Measurements from ENCODE around the gene KHSRP. TPM values are rescaled to one million over a fixed set of nuclear protein-coding genes. Genes with fewer than 3 reads are reported as not detected.

Gene KHSRP
- total RNA-seq, 4 donors from 2014 or later, result 100 to 206 (median 112) TPM

DNA sequence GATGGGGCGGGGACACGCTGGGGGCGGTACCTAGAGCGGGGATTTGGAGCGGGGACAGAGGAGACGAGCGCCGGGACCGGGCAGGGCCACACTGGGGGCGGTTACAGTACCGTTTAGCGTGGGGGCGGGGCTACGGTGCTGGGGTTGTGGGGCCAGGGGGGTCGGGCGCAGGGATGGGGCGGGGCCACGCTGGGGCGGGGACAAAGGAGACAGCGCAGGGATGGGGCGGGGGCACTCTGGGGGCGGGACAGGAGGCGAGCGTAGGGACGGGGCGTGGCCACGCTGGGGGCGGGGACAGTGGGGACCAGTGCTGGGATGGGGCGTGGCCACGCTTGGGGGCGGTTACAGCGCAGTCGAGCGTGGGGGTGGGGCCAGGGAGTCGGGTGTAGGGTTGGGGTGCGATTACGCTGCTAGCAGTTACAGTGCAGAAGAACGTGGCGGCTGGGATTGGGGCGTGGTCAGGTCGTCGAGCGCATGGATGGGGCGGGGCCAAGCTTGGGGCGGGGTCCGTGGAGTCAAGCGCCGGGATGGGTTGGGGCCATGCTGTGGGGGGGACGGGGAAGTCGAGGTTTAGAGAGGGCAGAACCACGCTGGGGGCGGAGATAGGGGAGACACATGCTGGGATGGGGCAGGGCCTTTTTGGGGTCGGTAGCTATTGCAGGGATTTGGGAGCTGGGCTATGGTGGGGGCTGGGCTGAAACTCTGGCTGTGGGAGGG lies 51.4 kb downstream of the KHSRP start:
- H3K9me3 ChIP-seq, result no peaks in the 10 kb centered on the region
- peak overlapping the region; percentile 92 to 100 (median 98) for H3K27ac ChIP-seq
- H3K36me3 ChIP-seq, result peaks cover 0 to 8% (median 2%) of the 10 kb centered on the region in 4 donors
- no peaks in the 10 kb centered on the region for H3K27me3 ChIP-seq
- 0 to 1% methylated on average over 3 to 35 of the region's 53 CpGs for WGBS, 2 donors (ENCODE audit: low coverage in 1 of 2)
- peaks cover 5 to 15% (median 9%) of the 10 kb centered on the region in 4 donors for H3K4me1 ChIP-seq
- TF ChIP-seq CTCF (IDR thresholded peaks at IDR 0.05) (no peak), POLR2AphosphoS5 (IDR thresholded peaks at IDR 0.05) (no peak), EP300 (IDR thresholded peaks at IDR 0.05; ENCODE audit: low read depth) (no peak), POLR2A (IDR thresholded peaks at IDR 0.05) (no peak)
- in situ Hi-C loops (cut with MboI; ENCODE audit: low pct_ligation_motif_present in 1 of 4, low pct_unique_long_range_greater_than_20kb in 1 of 4, low sequenced_read_pairs in 3 of 4) (no loop called here), intact Hi-C loops (cut with DNase I; ENCODE audit: low total_unique reads) (no loop called here)
- H3K4me3 ChIP-seq, result peak overlapping the region; percentile 63 to 93 (median 74)
- DNase-seq, result peak; percentile 100

- H3K4me3 ChIP-seq, result peak within 1 kb of the TSS; percentile 63 to 93 (median 74)
- intact Hi-C loops (cut with DNase I; ENCODE audit: low total_unique reads), result no loop called here
- peak; percentile 99 for DNase-seq
- in situ Hi-C loops (cut with MboI; ENCODE audit: low pct_ligation_motif_present in 1 of 4, low pct_unique_long_range_greater_than_20kb in 1 of 4, low sequenced_read_pairs in 3 of 4), result no loop called here
- peaks cover 5 to 15% (median 9%) of the 10 kb centered on the region in 4 donors for H3K4me1 ChIP-seq
- no peak for TF ChIP-seq EP300 (IDR thresholded peaks at IDR 0.05; ENCODE audit: low read depth)
- TF ChIP-seq CTCF (IDR thresholded peaks at IDR 0.05), result peak in 1 of 5 experiments; percentile 13
- TF ChIP-seq POLR2AphosphoS5 (IDR thresholded peaks at IDR 0.05), result peak; percentile 49 to 80 (median 71)
- peak; percentile 82 for TF ChIP-seq POLR2A (IDR thresholded peaks at IDR 0.05)
- no peaks in the 10 kb centered on the region for H3K9me3 ChIP-seq
- H3K27ac ChIP-seq, result peak within 1 kb of the TSS; percentile 92 to 100 (median 98)
- H3K36me3 ChIP-seq, result peaks cover 0 to 12% (median 4%) of the 10 kb centered on the region in 4 donors
- WGBS, 2 donors (ENCODE audit: low coverage in 1 of 2), result 0% methylated on average over 4 to 20 of the region's 47 CpGs
- no peaks in the 10 kb centered on the region for H3K27me3 ChIP-seq
Observed at GRCh38 chr19:6372594-6373095, 52.0 kb downstream of the KHSRP start, which contains the start of gene ALKBH7. TSS of gene ALKBH7 (plus strand) at chr19:6372794. CDS start at chr19:6372821, 27 bp downstream.

DNA sequence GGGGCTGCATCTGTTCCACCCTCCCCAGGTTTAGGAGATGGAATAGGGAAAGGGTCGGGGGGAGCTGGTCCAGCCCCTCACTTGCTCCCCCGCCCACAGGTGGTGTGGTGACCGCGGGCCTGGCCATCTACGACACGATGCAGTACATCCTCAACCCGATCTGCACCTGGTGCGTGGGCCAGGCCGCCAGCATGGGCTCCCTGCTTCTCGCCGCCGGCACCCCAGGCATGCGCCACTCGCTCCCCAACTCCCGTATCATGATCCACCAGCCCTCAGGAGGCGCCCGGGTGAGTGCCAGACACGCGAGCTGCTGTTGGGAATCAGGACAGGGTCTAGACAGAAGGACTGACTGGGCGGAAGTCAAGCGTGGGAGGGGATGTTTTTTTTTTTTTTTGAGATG lies 60.3 kb downstream of the KHSRP start:
- Histone ChIP-seq H3K4me3 (no peak overlapping the region), H3K27ac (no peak overlapping the region), H3K36me3 (peaks cover 0 to 37% (median 19%) of the 10 kb centered on the region in 4 donors), H3K27me3 (no peaks in the 10 kb centered on the region), H3K9me3 (no peaks in the 10 kb centered on the region), H3K4me1 (peaks cover 5 to 16% (median 11%) of the 10 kb centered on the region in 4 donors)
- intact Hi-C loops (cut with DNase I; ENCODE audit: low total_unique reads), result no loop called here
- in situ Hi-C loops (cut with MboI; ENCODE audit: low pct_ligation_motif_present in 1 of 4, low pct_unique_long_range_greater_than_20kb in 1 of 4, low sequenced_read_pairs in 3 of 4), result no loop called here
- DNase-seq, result no peak
- 93% methylated on average over 21 of the region's 21 CpGs; no CpG with 5 or more reads in 1 of the 2 donors for WGBS, 2 donors (ENCODE audit: low coverage in 1 of 2)
- TF ChIP-seq POLR2AphosphoS5 (IDR thresholded peaks at IDR 0.05) (no peak), POLR2A (IDR thresholded peaks at IDR 0.05) (no peak), EP300 (IDR thresholded peaks at IDR 0.05; ENCODE audit: low read depth) (no peak), CTCF (IDR thresholded peaks at IDR 0.05) (no peak)

Small RNA genes lying within 50 kb of the gene (small RNA-seq; reads per million reads assigned to genes)
- gene MIR6790 (0 reads per million in 4 donors), gene MIR6885 (0 reads per million in 4 donors)

Other genes with a start within 250 kb of the KHSRP start
- gene MLLT1, start 144.8 kb downstream of the KHSRP start, total RNA-seq, result 10 to 100 TPM; 12.3 to 34.6 (median 19.7) TPM
- gene ACER1, start 91.2 kb downstream of the KHSRP start, total RNA-seq, result 1 to 10 TPM in 1 of 4 donors, not detected in 3; 9.2 TPM
- 100 to 1,000 TPM in 2 of 4 donors, 10 to 100 TPM in 2; 37.2 to 138 (median 116) TPM for gene CLPP, start 63.3 kb downstream of the KHSRP start, total RNA-seq
- 100 to 1,000 TPM; 135 to 188 (median 158) TPM for gene ALKBH7, start 52.0 kb downstream of the KHSRP start, total RNA-seq
- gene PSPN, start 48.9 kb downstream of the KHSRP start, total RNA-seq, result 1 to 10 TPM; 1.4 to 3.7 (median 1.8) TPM
- gene GTF2F1, start 31.6 kb downstream of the KHSRP start, total RNA-seq, result 100 to 1,000 TPM in 1 of 4 donors, 10 to 100 TPM in 3; 42.2 to 166 (median 56.1) TPM
- under 1 TPM in 1 of 4 donors, not detected in 3; 0.32 TPM for gene SLC25A41, start 9.0 kb upstream of the KHSRP start, total RNA-seq
- gene SLC25A23, start 35.0 kb upstream of the KHSRP start, total RNA-seq, result 100 to 1,000 TPM in 3 of 4 donors, 10 to 100 TPM in 1; 77.2 to 216 (median 171) TPM
- 100 to 1,000 TPM in 3 of 4 donors, 10 to 100 TPM in 1; 57.9 to 391 (median 229) TPM for gene CRB3, start 39.5 kb upstream of the KHSRP start, total RNA-seq
- gene DENND1C, start 57.0 kb upstream of the KHSRP start, total RNA-seq, result 1 to 10 TPM in 3 of 4 donors, under 1 TPM in 1; 0.40 to 7.5 (median 5.0) TPM
- gene TUBB4A, start 77.5 kb upstream of the KHSRP start, total RNA-seq, result 1 to 10 TPM in 2 of 4 donors, under 1 TPM in 1, not detected in 1; 0.60 to 1.3 (median 1.1) TPM
- 1 to 10 TPM in 1 of 4 donors, under 1 TPM in 1, not detected in 2; 0.95 to 2.7 TPM for gene TNFSF9, start 106.2 kb upstream of the KHSRP start, total RNA-seq
- not detected for gene CD70, start 166.3 kb upstream of the KHSRP start, total RNA-seq
- under 1 TPM in 2 of 4 donors, not detected in 2; 0.27 to 0.48 TPM for gene TNFSF14, start 245.3 kb upstream of the KHSRP start, total RNA-seq